KMS-11 (cell line): ENCODE results near the gene SLAMF9.

Experiments used
- H2AFZ ChIP-seq: fragments of 200-600 bp; sonication (generic); 2 replicates; pipeline ENCODE4 v1.6.1; 2016; ENCODE audit warnings: antibody characterized with exemption, mixed run types, low read depth
- H3K27ac ChIP-seq: fragments of 200-600 bp; sonication (generic); 2 replicates; pipeline ENCODE4 v1.6.1; 2016; ENCODE audit warnings: mild to moderate bottlenecking, mixed run types
- H3K27me3 ChIP-seq: fragments of 200-600 bp; sonication (generic); 2 replicates; pipeline ENCODE4 v1.6.1; 2017; ENCODE audit warnings: mild to moderate bottlenecking, low read depth, mixed run types, moderate library complexity; ENCODE audit not compliant: insufficient read depth
- H3K36me3 ChIP-seq: fragments of 200-600 bp; sonication (generic); 2 replicates; pipeline ENCODE4 v1.6.1; 2017; ENCODE audit warnings: mild to moderate bottlenecking, mixed run types; ENCODE audit not compliant: insufficient read depth
- H3K4me1 ChIP-seq: fragments of 200-600 bp; sonication (generic); 2 replicates; pipeline ENCODE4 v1.6.1; 2016; ENCODE audit warnings: mild to moderate bottlenecking, low read depth, mixed run types; ENCODE audit not compliant: poor library complexity, severe bottlenecking
- H3K4me2 ChIP-seq: fragments of 200-600 bp; sonication (generic); 2 replicates; pipeline ENCODE4 v1.7.0; 2016; ENCODE audit warnings: mild to moderate bottlenecking, mixed run types
- H3K4me3 ChIP-seq: fragments of 200-600 bp; sonication (generic); IDR thresholded peaks from 2 replicates; pipeline ENCODE4 v1.6.1; 2017; ENCODE audit warnings: low read depth, low read length, mixed read lengths; ENCODE audit not compliant: insufficient read depth
- H3K79me2 ChIP-seq: fragments of 200-600 bp; sonication (generic); 2 replicates; pipeline ENCODE4 v1.6.1; 2016; ENCODE audit warnings: low read depth, mixed run types; ENCODE audit not compliant: insufficient read depth
- H3K9ac ChIP-seq: fragments of 200-600 bp; sonication (generic); 2 replicates; pipeline ENCODE4 v1.6.1; 2016; ENCODE audit warnings: mild to moderate bottlenecking, mixed run types
- H4K20me1 ChIP-seq: fragments of 200-600 bp; sonication (generic); 2 replicates; pipeline ENCODE4 v1.6.1; 2016; ENCODE audit warnings: mild to moderate bottlenecking, mixed run types; ENCODE audit not compliant: insufficient read depth
- CTCF ChIP-seq: fragments of 200-600 bp; sonication (generic); conservative IDR thresholded peaks from 2 replicates; pipeline ENCODE4 v1.6.1; 2017; ENCODE audit warnings: low read depth, mild to moderate bottlenecking, antibody characterized with exemption, low read length, moderate library complexity, mixed read lengths

Gene SLAMF9

GRCh38 chr1:159953536-159954515, at the start of gene SLAMF9:
TSS of gene SLAMF9 (minus strand) at chr1:159954237. CDS start at chr1:159954137, 100 bp downstream.
- Histone ChIP-seq H3K79me2 (no peaks in the 10 kb centered on the region), H3K4me1 (no peaks in the 10 kb centered on the region), H4K20me1 (no peaks in the 10 kb centered on the region), H3K4me3 (no peak within 1 kb of the TSS), H3K27ac (no peak within 1 kb of the TSS), H3K27me3 (peaks cover 4% of the 10 kb centered on the region; the same call in 1 of the 2 replicates), H3K4me2 (no peak within 1 kb of the TSS), H3K36me3 (no peaks in the 10 kb centered on the region), H2AFZ (no peak within 1 kb of the TSS), H3K9ac (no peak within 1 kb of the TSS)
- no peak for TF ChIP-seq CTCF

GRCh38 chr1:160001440-160001839, 47.4 kb upstream of the SLAMF9 start:
- Histone ChIP-seq H3K4me2 (no peak overlapping the region), H3K79me2 (no peaks in the 10 kb centered on the region), H3K36me3 (no peaks in the 10 kb centered on the region), H3K4me3 (no peak overlapping the region), H4K20me1 (no peaks in the 10 kb centered on the region), H2AFZ (no peak overlapping the region), H3K27ac (no peak overlapping the region), H3K9ac (no peak overlapping the region), H3K4me1 (no peaks in the 10 kb centered on the region), H3K27me3 (no peaks in the 10 kb centered on the region)
- TF ChIP-seq CTCF, result no peak

- TF ChIP-seq CTCF, result no peak
- no peaks in the 10 kb centered on the region for H3K36me3 ChIP-seq
- H3K27ac ChIP-seq, result no peak overlapping the region
- no peak overlapping the region for H3K9ac ChIP-seq
- H3K4me2 ChIP-seq, result no peak overlapping the region
- H3K79me2 ChIP-seq, result no peaks in the 10 kb centered on the region
- no peak overlapping the region for H3K4me3 ChIP-seq
- no peaks in the 10 kb centered on the region for H4K20me1 ChIP-seq
- no peaks in the 10 kb centered on the region for H3K4me1 ChIP-seq
- no peaks in the 10 kb centered on the region for H3K27me3 ChIP-seq
- H2AFZ ChIP-seq, result no peak overlapping the region
These were observed 45.2 kb upstream of the SLAMF9 start for GRCh38 chr1:159999204-159999603.

- no peak overlapping the region for H3K4me3 ChIP-seq
- no peaks in the 10 kb centered on the region for H3K27me3 ChIP-seq
- no peaks in the 10 kb centered on the region for H3K36me3 ChIP-seq
- H4K20me1 ChIP-seq, result no peaks in the 10 kb centered on the region
- H3K4me1 ChIP-seq, result no peaks in the 10 kb centered on the region
- no peak for TF ChIP-seq CTCF
- H2AFZ ChIP-seq, result no peak overlapping the region
- no peaks in the 10 kb centered on the region for H3K79me2 ChIP-seq
- no peak overlapping the region for H3K27ac ChIP-seq
- no peak overlapping the region for H3K4me2 ChIP-seq
- no peak overlapping the region for H3K9ac ChIP-seq
These were observed 42.6 kb upstream of the SLAMF9 start for GRCh38 chr1:159996653-159997052.
